H7 (cell line): ENCODE results near the gene NKD2. TPM values are rescaled to one million over a fixed set of nuclear protein-coding genes. Genes with fewer than 3 reads are reported as not detected.
"Not testable (repeated sequence)": the region's sequence is repeated elsewhere in the genome, so short reads cannot be mapped to it uniquely, and the experiment has no call there.

Source experiments
- DNase-seq: peaks from one replicate; pipeline ENCODE4 v3.0.0; 2012
- H3K27me3 ChIP-seq: 2 replicates; pipeline ENCODE4 v1.6.0; 2011; ENCODE audit warnings: mild to moderate bottlenecking, low read length; ENCODE audit not compliant: control insufficient read depth, insufficient read depth
- H3K36me3 ChIP-seq: replicated peaks from 2 replicates; pipeline ENCODE4 v1.5.1; 2011; ENCODE audit warnings: low read length; ENCODE audit not compliant: control insufficient read depth, insufficient read depth
- H3K4me3 ChIP-seq: 2 replicates; pipeline ENCODE4 v1.5.1; 2011; ENCODE audit warnings: low read depth, mild to moderate bottlenecking, control low read depth, low read length, moderate library complexity; ENCODE audit not compliant: insufficient read depth
- total RNA-seq: library from RNA; depleted of rRNA; stranded (reverse); fragments of >200 nt; shearing (Covaris generic); gene quantifications from 2 replicates; pipeline ENCODE4 v1.2.3, GENCODE V29; 2014

NKD2 gene
- total RNA-seq, 1 experiment from 2014 or later: 4.9 TPM

DNA sequence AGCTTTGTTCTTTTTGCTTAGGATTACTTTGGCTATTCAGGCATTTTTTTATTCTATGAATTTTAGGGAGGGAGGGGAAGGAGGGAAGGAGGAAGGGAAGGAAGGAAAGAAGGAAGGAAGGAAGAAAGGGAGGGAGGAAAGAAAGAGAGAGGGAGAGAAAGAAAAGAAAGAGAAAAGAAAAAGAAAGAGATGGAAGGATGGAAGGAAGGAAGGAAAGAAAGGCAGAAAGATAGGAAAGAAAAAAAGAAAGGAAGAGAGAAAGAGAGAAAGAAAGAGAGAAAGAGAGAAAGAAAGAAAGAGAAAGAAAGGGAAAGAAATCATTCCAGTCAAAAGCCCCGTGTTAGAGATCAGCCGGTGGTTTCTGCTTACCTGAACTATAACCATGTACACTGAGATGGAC, 20.8 kb upstream of the NKD2 start:
- no peak for DNase-seq
- no peaks in the 10 kb centered on the region for H3K27me3 ChIP-seq
- no peaks in the 10 kb centered on the region for H3K36me3 ChIP-seq
- no peak overlapping the region for H3K4me3 ChIP-seq

- Histone ChIP-seq H3K27me3 (no peaks in the 10 kb centered on the region), H3K4me3 (no peak overlapping the region), H3K36me3 (no peaks in the 10 kb centered on the region)
- DNase-seq: no peak
Measured at GRCh38 chr5:988322-988721, 20.3 kb upstream of the NKD2 start.

DNA sequence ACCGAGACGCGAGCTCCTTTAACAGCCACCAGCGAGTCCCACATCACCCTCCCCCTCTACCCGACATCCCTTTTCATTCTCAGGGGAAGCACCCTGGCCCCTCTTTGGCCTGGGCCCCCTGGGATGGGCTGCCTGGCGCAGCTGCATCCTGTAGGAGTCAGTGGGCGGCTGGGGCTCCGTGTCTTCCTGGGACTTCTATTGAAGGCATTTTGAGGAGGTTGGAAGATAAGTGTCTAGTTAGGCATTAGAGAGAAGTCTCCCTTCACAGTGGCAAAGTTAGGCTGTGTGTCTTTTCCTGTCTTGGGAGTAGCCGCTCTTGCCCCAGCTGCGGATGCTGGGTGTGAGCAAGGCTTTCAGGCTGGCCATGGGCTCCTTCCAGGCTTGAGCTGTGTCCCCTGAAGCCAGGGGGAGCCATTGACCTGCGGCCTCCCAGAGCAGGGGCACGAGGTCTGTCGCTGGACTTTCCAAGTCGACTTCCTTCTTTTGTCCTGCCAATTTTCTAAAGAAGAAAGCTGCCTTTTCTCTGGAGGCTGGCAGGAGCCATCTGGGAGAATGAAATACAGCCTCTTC, 18.6 kb upstream of the NKD2 start:
- no peaks in the 10 kb centered on the region for H3K36me3 ChIP-seq
- H3K4me3 ChIP-seq: no peak overlapping the region
- DNase-seq: peak; percentile 89
- no peaks in the 10 kb centered on the region for H3K27me3 ChIP-seq

DNA sequence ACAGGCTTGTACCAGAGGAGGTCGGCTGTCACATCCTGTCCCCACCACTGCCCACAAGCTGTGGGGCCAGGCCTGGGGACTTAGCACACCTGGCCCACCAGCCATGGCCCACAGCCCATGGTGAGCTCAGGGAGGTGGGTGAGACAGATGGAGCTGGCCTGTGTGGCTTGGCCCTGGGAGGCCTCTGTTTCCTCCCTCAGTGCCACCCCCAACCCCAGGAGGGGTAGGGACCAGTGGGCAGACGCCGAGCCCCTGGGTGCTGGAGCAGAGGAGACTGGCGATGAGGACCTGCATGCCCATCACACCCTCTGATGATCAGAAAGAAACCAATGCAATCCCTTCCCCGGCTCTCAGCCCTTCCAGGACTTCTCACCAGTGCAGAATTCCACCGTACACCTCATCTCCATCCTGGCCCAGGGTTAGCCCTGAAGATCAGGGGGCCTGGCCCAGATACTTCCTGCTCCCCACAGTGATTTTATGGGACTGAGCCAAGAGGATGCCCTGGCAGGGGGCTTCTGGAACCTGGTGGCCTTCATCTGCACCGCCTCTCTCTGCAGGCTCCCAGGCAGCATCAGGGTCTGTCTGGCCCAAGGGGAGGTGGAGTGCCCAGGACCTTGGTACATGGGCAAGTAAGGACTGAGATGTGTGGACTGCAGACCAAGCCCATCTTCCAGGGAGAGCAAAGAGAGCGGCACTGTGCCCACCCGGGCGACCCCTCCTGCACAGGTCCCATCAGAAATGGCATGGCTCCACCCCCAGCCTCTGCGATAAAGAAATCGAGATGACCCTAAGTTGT, 16.9 kb upstream of the NKD2 start:
- H3K36me3 ChIP-seq: no peaks in the 10 kb centered on the region
- no peak overlapping the region for H3K4me3 ChIP-seq
- no peaks in the 10 kb centered on the region for H3K27me3 ChIP-seq
- DNase-seq: peak; percentile 30

- H3K36me3 ChIP-seq: no peaks in the 10 kb centered on the region
- H3K27me3 ChIP-seq: no peaks in the 10 kb centered on the region
- DNase-seq: no peak
- H3K4me3 ChIP-seq: no peak overlapping the region
Measured at GRCh38 chr5:994272-994607, 14.4 kb upstream of the NKD2 start.

- no peaks in the 10 kb centered on the region for H3K36me3 ChIP-seq
- no peak overlapping the region for H3K4me3 ChIP-seq
- H3K27me3 ChIP-seq: no peaks in the 10 kb centered on the region; the same call in 1 of the 2 replicates
- DNase-seq: peak; percentile 71
Measured at GRCh38 chr5:994821-995220, 13.8 kb upstream of the NKD2 start.

GRCh38 chr5:995318-995717, 13.3 kb upstream of the NKD2 start:
- no peaks in the 10 kb centered on the region for H3K36me3 ChIP-seq
- H3K27me3 ChIP-seq: no peaks in the 10 kb centered on the region; the same call in 1 of the 2 replicates
- H3K4me3 ChIP-seq: no peak overlapping the region
- peak; percentile 27 for DNase-seq

DNA sequence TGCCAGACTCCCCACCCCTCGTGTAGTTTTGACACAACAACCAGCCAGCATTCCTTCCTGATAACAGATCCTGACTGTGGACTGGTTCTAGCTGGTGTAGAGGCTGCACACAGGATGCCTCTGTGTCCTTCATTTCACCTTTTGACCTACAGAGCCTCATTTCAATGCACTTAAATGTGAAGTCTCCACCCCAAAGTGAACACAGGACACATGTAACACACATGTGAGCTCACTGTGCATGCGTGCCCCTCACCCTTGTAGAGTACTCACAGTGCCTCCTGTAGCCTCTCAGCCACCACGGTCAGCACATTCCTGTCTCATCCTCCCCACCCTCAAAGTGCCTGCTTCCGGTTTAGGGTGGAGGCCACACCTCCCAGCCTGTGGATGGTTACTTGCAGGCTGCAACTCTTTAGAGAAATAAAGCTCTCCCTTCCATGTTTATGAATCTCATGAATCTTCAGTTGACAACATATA, 11.6 kb upstream of the NKD2 start:
- Histone ChIP-seq H3K27me3 (no peaks in the 10 kb centered on the region; the same call in 1 of the 2 replicates), H3K36me3 (no peaks in the 10 kb centered on the region), H3K4me3 (no peak overlapping the region)
- peak; percentile 64 for DNase-seq

DNA sequence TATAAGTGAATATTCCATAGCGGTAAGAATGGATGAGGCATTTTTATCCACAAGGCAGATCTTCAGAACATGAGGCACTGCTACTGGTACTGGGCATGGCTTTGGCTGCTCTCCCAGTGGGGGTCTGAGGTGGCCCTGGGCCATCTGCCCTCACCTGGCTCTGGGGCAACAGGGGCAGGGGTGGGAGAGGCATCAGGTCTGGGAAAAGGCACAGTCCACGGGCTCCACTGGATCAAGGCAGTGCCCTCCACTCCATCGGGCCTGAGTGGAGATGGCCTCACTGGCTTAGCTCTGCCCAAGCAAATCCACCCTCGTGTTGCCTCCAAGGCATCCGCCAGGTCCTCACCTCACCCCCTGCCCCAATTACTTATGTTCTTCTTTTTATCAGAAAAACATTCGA, 10.9 kb upstream of the NKD2 start:
- H3K4me3 ChIP-seq: no peak overlapping the region
- peak; percentile 22 for DNase-seq
- no peaks in the 10 kb centered on the region for H3K36me3 ChIP-seq
- no peaks in the 10 kb centered on the region; the same call in 1 of the 2 replicates for H3K27me3 ChIP-seq

- peak; percentile 22 for DNase-seq
- Histone ChIP-seq H3K36me3 (no peaks in the 10 kb centered on the region), H3K4me3 (no peak overlapping the region), H3K27me3 (peaks cover 2% of the 10 kb centered on the region)
Measured at GRCh38 chr5:998246-999031, 10.2 kb upstream of the NKD2 start.

DNA sequence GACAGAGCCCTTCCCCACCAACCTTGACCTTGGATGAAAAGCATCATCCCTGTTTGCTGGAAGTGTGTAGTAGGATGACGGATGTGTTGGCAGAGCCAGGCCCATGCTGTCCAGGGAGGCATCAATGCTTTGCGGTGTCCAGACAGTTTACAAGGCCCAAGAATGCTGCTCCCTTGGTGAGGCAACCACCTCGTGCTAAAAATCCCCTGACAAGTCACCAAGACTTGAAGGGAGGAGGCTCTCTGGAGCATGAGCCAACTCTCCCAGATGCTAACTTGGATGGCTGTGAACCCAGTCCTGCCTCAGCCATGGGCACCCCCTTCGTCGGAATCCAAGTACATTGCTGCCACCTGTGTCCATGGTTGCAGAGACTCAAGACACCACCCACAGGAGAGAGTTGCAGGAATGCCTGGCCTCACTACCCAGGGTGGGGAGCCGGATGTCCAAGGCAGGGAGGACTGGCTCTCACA, 9.5 kb upstream of the NKD2 start:
- no peak overlapping the region for H3K4me3 ChIP-seq
- H3K27me3 ChIP-seq: peaks cover 8% of the 10 kb centered on the region
- peak; percentile 19 for DNase-seq
- no peaks in the 10 kb centered on the region for H3K36me3 ChIP-seq

GRCh38 chr5:999724-1000123, 8.9 kb upstream of the NKD2 start:
- peaks cover 15% of the 10 kb centered on the region for H3K27me3 ChIP-seq
- DNase-seq: no peak
- H3K4me3 ChIP-seq: no peak overlapping the region
- H3K36me3 ChIP-seq: no peaks in the 10 kb centered on the region

GRCh38 chr5:1000329-1000728, 8.3 kb upstream of the NKD2 start:
- H3K4me3 ChIP-seq: no peak overlapping the region
- peak; percentile 11 for DNase-seq
- no peaks in the 10 kb centered on the region for H3K36me3 ChIP-seq
- peaks cover 21% of the 10 kb centered on the region for H3K27me3 ChIP-seq

DNA sequence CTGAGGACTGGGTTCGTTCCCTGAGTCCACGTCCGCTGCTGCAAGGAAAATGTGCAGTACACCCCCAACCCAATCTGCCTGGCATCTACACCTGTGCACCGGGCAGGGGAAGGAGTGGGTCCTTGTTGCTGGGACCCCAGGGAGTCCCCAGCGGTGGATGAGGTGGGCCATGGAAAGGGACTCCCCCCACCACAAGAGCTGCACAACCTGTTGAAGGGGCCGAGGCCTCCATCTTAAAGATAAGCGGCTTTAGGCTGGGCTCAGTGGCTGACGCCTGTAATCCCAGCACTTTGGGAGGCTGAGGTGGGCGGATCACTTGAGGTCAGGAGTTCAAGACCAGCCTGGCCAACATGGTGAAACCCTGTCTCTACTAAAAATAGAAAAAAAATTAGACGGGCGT, 7.8 kb upstream of the NKD2 start:
- H3K4me3 ChIP-seq, DNase-seq: not testable (repeated sequence)
- peaks cover 26% of the 10 kb centered on the region for H3K27me3 ChIP-seq

More for the DNA sequence above, 7.8 kb upstream of the NKD2 start:
- not testable (repeated sequence) for H3K36me3 ChIP-seq
